Measurements from ENCODE around the gene PTPRZ1. TPM values are rescaled to one million over a fixed set of nuclear protein-coding genes. Genes with fewer than 3 reads are reported as not detected.

Gene PTPRZ1
- total RNA-seq, 1 experiment from 2014 or later = 105 TPM

GRCh38 chr7:121885166-121885920 is 12.4 kb downstream of the PTPRZ1 start:
- DNase-seq (ENCODE audit: low spot score) = no peak
- no peak for ATAC-seq
- Mint-ChIP-seq H3K27me3 (ENCODE audit: low read depth) (no peaks in the 10 kb centered on the region), H3K9me3 (no peaks in the 10 kb centered on the region), H3K36me3 (peaks cover 4% of the 10 kb centered on the region), H3K27ac (no peak overlapping the region), H3K4me3 (no peak overlapping the region), H3K4me1 (peaks cover 67% of the 10 kb centered on the region)
- TF ChIP-seq ZNF219 (CRISPR knock-in tag; IDR thresholded peaks at IDR 0.05; ENCODE audit: borderline replicate concordance) = no peak
- TF ChIP-seq MLX (CRISPR knock-in tag; IDR thresholded peaks at IDR 0.05) = no peak
- TF ChIP-seq FOXJ3 (CRISPR knock-in tag; IDR thresholded peaks at IDR 0.05; ENCODE audit: borderline replicate concordance) = no peak
- TF ChIP-seq, protein P1, sequence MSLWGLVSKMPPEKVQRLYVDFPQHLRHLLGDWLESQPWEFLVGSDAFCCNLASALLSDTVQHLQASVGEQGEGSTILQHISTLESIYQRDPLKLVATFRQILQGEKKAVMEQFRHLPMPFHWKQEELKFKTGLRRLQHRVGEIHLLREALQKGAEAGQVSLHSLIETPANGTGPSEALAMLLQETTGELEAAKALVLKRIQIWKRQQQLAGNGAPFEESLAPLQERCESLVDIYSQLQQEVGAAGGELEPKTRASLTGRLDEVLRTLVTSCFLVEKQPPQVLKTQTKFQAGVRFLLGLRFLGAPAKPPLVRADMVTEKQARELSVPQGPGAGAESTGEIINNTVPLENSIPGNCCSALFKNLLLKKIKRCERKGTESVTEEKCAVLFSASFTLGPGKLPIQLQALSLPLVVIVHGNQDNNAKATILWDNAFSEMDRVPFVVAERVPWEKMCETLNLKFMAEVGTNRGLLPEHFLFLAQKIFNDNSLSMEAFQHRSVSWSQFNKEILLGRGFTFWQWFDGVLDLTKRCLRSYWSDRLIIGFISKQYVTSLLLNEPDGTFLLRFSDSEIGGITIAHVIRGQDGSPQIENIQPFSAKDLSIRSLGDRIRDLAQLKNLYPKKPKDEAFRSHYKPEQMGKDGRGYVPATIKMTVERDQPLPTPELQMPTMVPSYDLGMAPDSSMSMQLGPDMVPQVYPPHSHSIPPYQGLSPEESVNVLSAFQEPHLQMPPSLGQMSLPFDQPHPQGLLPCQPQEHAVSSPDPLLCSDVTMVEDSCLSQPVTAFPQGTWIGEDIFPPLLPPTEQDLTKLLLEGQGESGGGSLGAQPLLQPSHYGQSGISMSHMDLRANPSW (CRISPR knock-in tag; conservative IDR thresholded peaks at IDR 0.05; ENCODE audit: low read depth) = no peak
- TF ChIP-seq GTF2I (CRISPR knock-in tag; conservative IDR thresholded peaks at IDR 0.05) = no peak
- no peak for TF ChIP-seq AFF4 (CRISPR knock-in tag; IDR thresholded peaks at IDR 0.05; ENCODE audit: borderline replicate concordance)
- no peak for TF ChIP-seq NR3C1 (CRISPR knock-in tag; conservative IDR thresholded peaks at IDR 0.05; ENCODE audit: low read depth)
- TF ChIP-seq HMGXB4 (CRISPR knock-in tag; IDR thresholded peaks at IDR 0.05) = no peak
- TF ChIP-seq, protein P2, sequence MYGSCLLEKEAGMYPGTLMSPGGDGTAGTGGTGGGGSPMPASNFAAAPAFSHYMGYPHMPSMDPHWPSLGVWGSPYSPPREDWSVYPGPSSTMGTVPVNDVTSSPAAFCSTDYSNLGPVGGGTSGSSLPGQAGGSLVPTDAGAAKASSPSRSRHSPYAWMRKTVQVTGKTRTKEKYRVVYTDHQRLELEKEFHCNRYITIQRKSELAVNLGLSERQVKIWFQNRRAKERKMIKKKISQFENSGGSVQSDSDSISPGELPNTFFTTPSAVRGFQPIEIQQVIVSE (CRISPR knock-in tag; IDR thresholded peaks at IDR 0.05; ENCODE audit: borderline replicate concordance) = no peak
- TF ChIP-seq RELA (CRISPR knock-in tag; IDR thresholded peaks at IDR 0.05; ENCODE audit: borderline replicate concordance) = no peak
- TF ChIP-seq ZNF121 (CRISPR knock-in tag; IDR thresholded peaks at IDR 0.05) = no peak
- no peak for TF ChIP-seq GRHL2 (CRISPR knock-in tag; IDR thresholded peaks at IDR 0.05; ENCODE audit: insufficient replicate concordance, severe bottlenecking)
- no peak for TF ChIP-seq PRRX2 (CRISPR knock-in tag; IDR thresholded peaks at IDR 0.05)
- TF ChIP-seq ESRRA (CRISPR knock-in tag; IDR thresholded peaks at IDR 0.05; ENCODE audit: borderline replicate concordance) = no peak
- no peak for TF ChIP-seq ZMAT4 (CRISPR knock-in tag; IDR thresholded peaks at IDR 0.05)
- TF ChIP-seq, protein P3, sequence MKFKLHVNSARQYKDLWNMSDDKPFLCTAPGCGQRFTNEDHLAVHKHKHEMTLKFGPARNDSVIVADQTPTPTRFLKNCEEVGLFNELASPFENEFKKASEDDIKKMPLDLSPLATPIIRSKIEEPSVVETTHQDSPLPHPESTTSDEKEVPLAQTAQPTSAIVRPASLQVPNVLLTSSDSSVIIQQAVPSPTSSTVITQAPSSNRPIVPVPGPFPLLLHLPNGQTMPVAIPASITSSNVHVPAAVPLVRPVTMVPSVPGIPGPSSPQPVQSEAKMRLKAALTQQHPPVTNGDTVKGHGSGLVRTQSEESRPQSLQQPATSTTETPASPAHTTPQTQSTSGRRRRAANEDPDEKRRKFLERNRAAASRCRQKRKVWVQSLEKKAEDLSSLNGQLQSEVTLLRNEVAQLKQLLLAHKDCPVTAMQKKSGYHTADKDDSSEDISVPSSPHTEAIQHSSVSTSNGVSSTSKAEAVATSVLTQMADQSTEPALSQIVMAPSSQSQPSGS (CRISPR knock-in tag; IDR thresholded peaks at IDR 0.05; ENCODE audit: borderline replicate concordance, low read depth) = no peak
- no peak for TF ChIP-seq ZNF423 (CRISPR knock-in tag; IDR thresholded peaks at IDR 0.05)
- TF ChIP-seq, protein P4, sequence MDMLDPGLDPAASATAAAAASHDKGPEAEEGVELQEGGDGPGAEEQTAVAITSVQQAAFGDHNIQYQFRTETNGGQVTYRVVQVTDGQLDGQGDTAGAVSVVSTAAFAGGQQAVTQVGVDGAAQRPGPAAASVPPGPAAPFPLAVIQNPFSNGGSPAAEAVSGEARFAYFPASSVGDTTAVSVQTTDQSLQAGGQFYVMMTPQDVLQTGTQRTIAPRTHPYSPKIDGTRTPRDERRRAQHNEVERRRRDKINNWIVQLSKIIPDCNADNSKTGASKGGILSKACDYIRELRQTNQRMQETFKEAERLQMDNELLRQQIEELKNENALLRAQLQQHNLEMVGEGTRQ (CRISPR knock-in tag; IDR thresholded peaks at IDR 0.05) = no peak
- TF ChIP-seq, protein P5, sequence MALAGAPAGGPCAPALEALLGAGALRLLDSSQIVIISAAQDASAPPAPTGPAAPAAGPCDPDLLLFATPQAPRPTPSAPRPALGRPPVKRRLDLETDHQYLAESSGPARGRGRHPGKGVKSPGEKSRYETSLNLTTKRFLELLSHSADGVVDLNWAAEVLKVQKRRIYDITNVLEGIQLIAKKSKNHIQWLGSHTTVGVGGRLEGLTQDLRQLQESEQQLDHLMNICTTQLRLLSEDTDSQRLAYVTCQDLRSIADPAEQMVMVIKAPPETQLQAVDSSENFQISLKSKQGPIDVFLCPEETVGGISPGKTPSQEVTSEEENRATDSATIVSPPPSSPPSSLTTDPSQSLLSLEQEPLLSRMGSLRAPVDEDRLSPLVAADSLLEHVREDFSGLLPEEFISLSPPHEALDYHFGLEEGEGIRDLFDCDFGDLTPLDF (CRISPR knock-in tag; IDR thresholded peaks at IDR 0.05) = no peak
- TF ChIP-seq RORB (CRISPR knock-in tag; IDR thresholded peaks at IDR 0.05) = no peak
- POLR2A ChIA-PET = no interaction called here
- CTCF ChIA-PET = interaction anchor here (1.2 kb wide), 1 partner anchor 109 kb away, joined by 3 read pairs; no protein-coding TSS in a partner anchor

All from WTC11 (cell line).